HG03565 (cell line): ENCODE results near the gene MYLIP.
A peak's percentile ranks its signal among the peaks of the same experiment; 100 is the strongest.

Source experiments
- ATAC-seq: cut with Tn5 transposase; IDR thresholded peaks from one replicate; pipeline ENCODE4 v1.9.1; 2021; ENCODE audit warnings: mild to moderate bottlenecking, moderate library complexity; ENCODE audit not compliant: unreplicated experiment

MYLIP gene

GRCh38 chr6:16106991-16107787 is 21.7 kb upstream of the MYLIP start:
- no peak for ATAC-seq

DNA sequence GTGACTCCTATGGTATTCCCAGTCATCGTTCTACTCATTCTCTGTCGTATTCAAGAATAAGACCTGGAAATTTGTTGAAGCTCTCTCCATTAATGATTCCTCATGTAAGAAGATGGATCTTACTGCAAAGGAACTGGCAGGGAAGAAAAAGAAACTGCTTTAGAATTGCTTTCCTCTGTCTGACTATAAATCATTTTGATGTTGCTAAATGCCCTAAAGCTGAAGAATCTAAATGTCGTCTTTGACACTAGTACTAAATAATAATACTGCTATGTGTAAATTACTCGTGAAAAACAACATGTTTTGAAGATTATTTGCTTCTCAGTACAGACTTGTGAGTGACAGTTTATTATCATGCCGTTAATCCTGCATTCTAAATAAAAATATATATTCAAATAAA is 20.5 kb upstream of the MYLIP start:
- ATAC-seq = no peak

- no peak for ATAC-seq
These were observed 19.8 kb upstream of the MYLIP start for GRCh38 chr6:16108921-16109658.

DNA sequence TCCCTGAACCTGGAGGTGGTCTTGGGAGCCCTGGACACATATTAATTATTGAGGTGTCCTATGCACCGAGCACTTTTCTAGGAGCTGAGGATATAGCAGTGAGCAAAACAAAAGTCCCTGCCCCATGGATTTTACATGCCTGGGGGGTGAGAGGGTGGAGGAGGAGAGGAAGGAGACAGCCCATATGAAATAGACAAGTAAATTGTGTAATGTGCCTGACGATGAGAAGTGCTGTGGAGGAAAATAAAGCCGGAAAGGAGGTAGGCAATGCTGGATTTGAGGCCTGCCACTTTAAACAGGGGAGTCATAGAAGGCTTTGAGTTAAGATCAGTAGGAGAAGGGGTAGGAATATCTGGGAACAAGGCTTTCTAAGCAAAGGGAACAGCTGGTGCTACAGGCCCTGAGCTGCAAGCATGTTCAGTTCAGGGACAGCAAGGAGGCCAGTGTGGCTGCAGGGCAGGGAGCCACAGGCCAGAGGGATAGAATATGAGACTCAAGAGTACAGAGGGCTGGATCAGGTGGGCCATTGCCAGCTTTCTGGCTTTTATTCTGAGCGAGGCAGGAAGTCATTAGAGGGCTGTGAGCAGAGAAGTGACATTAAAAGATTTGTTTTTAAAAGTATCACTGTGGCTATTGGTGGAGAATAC is 19.1 kb upstream of the MYLIP start:
- ATAC-seq = no peak

GRCh38 chr6:16118825-16119224 is 10.1 kb upstream of the MYLIP start:
- no peak for ATAC-seq

DNA sequence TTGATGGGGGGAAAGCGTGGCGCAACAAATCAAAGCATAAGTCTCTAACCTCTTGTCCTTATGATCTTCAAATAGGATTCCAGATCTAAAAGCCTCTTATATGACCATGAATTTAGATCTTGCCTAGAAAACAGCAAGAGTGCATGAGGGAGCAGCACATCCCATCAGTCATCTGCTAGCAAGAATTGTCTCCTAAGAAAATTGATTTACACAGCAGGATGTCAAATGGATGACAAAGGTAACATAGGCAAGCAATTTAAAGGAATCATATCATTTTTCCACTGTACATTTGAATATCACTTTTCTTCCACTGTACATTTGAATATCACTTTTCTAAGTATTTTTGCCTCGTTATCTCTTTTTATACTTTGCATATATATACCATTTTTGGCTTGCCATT is 7.5 kb upstream of the MYLIP start:
- no peak for ATAC-seq

- ATAC-seq = no peak
These were observed 6.7 kb upstream of the MYLIP start for GRCh38 chr6:16122197-16122596.

- ATAC-seq = no peak
These were observed 4.4 kb upstream of the MYLIP start for GRCh38 chr6:16124198-16125180.

DNA sequence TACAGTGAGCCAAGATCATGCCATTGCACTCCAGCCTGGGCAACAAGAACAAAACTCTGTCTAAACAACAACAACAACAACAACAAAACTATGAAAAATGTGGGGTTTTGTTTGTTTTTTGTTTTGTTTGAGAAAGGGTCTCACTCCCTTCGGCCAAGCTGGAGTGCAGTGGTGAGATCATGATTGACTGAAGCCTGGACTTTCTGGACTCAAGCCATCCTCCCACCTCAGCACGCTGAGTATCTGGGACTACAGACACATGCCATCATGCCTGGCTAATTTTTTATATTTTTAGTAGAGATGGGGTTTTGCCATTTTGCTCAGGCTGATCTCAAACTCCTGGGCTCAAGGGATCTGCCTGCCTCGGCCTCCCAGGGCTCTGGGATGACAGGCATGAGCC is 2.8 kb upstream of the MYLIP start:
- ATAC-seq = no peak

DNA sequence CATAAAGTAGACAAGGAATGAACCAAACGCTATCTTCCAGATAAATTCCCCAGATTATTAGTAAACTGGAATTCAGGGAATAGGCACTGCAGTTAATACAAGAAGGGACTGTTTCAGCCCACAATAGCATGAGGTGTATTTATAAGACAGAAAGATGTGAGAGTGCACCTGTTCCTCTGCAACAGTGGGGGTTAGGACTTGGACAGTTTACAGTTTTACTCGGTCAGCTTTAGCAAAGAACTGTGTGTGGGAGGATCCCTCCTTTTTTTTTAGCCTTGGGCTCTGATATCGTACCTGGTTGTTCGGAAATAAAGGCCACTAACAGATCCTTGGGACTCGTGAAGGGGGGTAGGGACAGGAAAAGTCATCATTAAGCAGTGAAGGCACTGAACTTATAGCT is 2.0 kb upstream of the MYLIP start:
- no peak for ATAC-seq

- no peak for ATAC-seq
These were observed 1.4 kb upstream of the MYLIP start for GRCh38 chr6:16127471-16127870.

GRCh38 chr6:16129623-16130401 is 926 bp downstream of the MYLIP start:
- no peak for ATAC-seq

- ATAC-seq = no peak
These were observed 1.6 kb downstream of the MYLIP start for GRCh38 chr6:16130437-16130891.

DNA sequence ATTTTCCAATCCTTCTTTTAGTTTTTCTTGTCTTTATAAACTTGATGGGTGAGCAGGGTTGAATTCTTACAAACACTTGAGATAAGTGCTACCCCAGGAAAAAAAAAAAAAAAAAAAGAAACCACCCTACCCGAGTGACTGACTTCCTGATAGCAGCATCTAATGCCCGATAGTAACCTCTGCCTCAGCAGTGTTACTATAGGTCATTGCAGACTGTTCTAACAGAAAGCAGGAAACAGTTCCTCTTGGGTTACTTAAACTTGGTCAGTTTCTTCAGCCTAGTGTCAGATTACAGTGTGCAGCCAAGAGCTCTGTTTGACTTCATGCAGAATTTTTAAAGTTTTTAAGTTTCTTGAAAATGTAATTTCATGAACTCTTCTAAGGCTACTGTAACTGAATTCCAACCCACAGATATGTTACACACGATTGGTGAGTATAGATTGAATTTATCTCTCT is 2.1 kb downstream of the MYLIP start:
- peak; percentile 72 for ATAC-seq

GRCh38 chr6:16132909-16133308 is 4.0 kb downstream of the MYLIP start:
- no peak for ATAC-seq

DNA sequence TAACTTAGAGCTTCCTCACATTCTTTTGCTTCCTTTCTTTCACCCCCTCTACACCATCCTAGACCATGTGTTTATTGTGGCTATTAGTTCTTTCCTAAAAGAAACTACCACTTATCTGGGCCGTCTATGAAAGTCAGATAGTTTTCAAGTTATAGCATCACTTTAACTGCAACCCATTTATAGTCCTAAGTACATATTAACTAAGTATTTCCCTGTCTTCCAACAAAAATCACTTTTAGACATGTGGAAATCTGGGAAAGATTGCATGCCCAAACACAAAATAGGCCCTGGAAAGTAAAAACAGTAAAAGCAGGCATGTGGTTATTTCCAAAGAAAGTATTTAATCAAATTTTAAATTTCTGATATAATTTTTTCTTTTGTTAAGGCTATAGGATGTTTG is 5.5 kb downstream of the MYLIP start:
- no peak for ATAC-seq

GRCh38 chr6:16135066-16135465 is 6.2 kb downstream of the MYLIP start:
- ATAC-seq = no peak

GRCh38 chr6:16136091-16136490 is 7.2 kb downstream of the MYLIP start:
- ATAC-seq = no peak

GRCh38 chr6:16136621-16137450 is 8.0 kb downstream of the MYLIP start:
- no peak for ATAC-seq
